ENCODE data around the gene SREK1IP1.
"Not testable (repeated sequence)": the region's sequence is repeated elsewhere in the genome, so short reads cannot be mapped to it uniquely, and the experiment has no call there.

Gene SREK1IP1

GRCh38 chr5:64700765-64701164, 67.7 kb downstream of the SREK1IP1 start:
- no peak overlapping the region for H3K23ac ChIP-seq (ENCODE audit: low read depth, low read length, poor library complexity)
- H3K4ac ChIP-seq (ENCODE audit: low read length) = no peak overlapping the region
- H4K8ac ChIP-seq (ENCODE audit: low read depth, low read length) = no peak overlapping the region
- no peak overlapping the region for H3K14ac ChIP-seq (ENCODE audit: low read length)
- no peaks in the 10 kb centered on the region for H3K79me1 ChIP-seq (ENCODE audit: low read depth, low read length)
- no peak overlapping the region for H2AK5ac ChIP-seq (ENCODE audit: low read depth, low read length)
- no peak overlapping the region for H4K91ac ChIP-seq (ENCODE audit: low read depth, low read length, poor library complexity)
- no peaks in the 10 kb centered on the region for H3K4me1 ChIP-seq (ENCODE audit: control insufficient read depth in 2 of 2, insufficient read depth in 1 of 2, low read depth in 1 of 2, low read length in 2 of 2)
- WGBS, 2 donors (ENCODE audit: extremely low coverage in 2 of 2, insufficient read length in 2 of 2, insufficient replicate concordance in 1 of 2) = no CpG with 5 or more reads among the region's 4 CpGs
- peaks cover 0 to 2% of the 10 kb centered on the region in 2 donors for H3K9me3 ChIP-seq (replicated peaks in 1 of 2; ENCODE audit: control insufficient read depth in 2 of 2, insufficient read depth in 1 of 2, low read depth in 1 of 2, low read length in 2 of 2)
- H3K18ac ChIP-seq (ENCODE audit: low read length) = no peak overlapping the region
- H3K36me3 ChIP-seq (replicated peaks in 1 of 2; ENCODE audit: control insufficient read depth in 2 of 2, insufficient read depth in 2 of 2, low read length in 2 of 2) = peaks cover 0 to 5% of the 10 kb centered on the region in 2 donors
- peaks cover 0 to 13% (median 2%) of the 10 kb centered on the region in 3 experiments for H3K27me3 ChIP-seq (ENCODE audit: control insufficient read depth in 3 of 3, insufficient read depth in 3 of 3, low read depth in 1 of 3, low read length in 3 of 3)
- H2BK5ac ChIP-seq (ENCODE audit: low read length) = no peak overlapping the region
- H3K4me3 ChIP-seq (ENCODE audit: low read length in 2 of 2) = no peak overlapping the region
- no peak overlapping the region for H3K27ac ChIP-seq (replicated peaks; ENCODE audit: low read length)
- H3K9ac ChIP-seq (ENCODE audit: low read depth, low read length, poor library complexity) = no peak overlapping the region
- H2BK120ac ChIP-seq (ENCODE audit: low read depth, low read length) = no peak overlapping the region
- H3K4me2 ChIP-seq (ENCODE audit: insufficient read depth, low read length, poor library complexity, severe bottlenecking) = no peak overlapping the region
- H2BK15ac ChIP-seq (ENCODE audit: low read length) = no peak overlapping the region
- no peak for DNase-seq (ENCODE audit: low spot score)
- no peak overlapping the region for H2AFZ ChIP-seq (ENCODE audit: low read length)
- no peak overlapping the region for H2BK12ac ChIP-seq (ENCODE audit: low read length)

- peaks cover 0 to 29% (median 2%) of the 10 kb centered on the region in 3 experiments for H3K27me3 ChIP-seq (ENCODE audit: control insufficient read depth in 3 of 3, insufficient read depth in 3 of 3, low read depth in 1 of 3, low read length in 3 of 3)
- not testable (repeated sequence) for H2BK15ac ChIP-seq (ENCODE audit: low read length); H2AFZ ChIP-seq (ENCODE audit: low read length); H2AK5ac ChIP-seq (ENCODE audit: low read depth, low read length); H3K9ac ChIP-seq (ENCODE audit: low read depth, low read length, poor library complexity); H2BK120ac ChIP-seq (ENCODE audit: low read depth, low read length); H3K4me3 ChIP-seq (ENCODE audit: low read length in 2 of 2); H4K8ac ChIP-seq (ENCODE audit: low read depth, low read length); H3K4ac ChIP-seq (ENCODE audit: low read length); H3K36me3 ChIP-seq (replicated peaks in 1 of 2; ENCODE audit: control insufficient read depth in 2 of 2, insufficient read depth in 2 of 2, low read length in 2 of 2); H3K18ac ChIP-seq (ENCODE audit: low read length); H3K23ac ChIP-seq (ENCODE audit: low read depth, low read length, poor library complexity); H4K91ac ChIP-seq (ENCODE audit: low read depth, low read length, poor library complexity); H3K4me1 ChIP-seq (ENCODE audit: control insufficient read depth in 2 of 2, insufficient read depth in 1 of 2, low read depth in 1 of 2, low read length in 2 of 2); DNase-seq (ENCODE audit: low spot score); H2BK12ac ChIP-seq (ENCODE audit: low read length); H3K79me1 ChIP-seq (ENCODE audit: low read depth, low read length); H3K9me3 ChIP-seq (replicated peaks in 1 of 2; ENCODE audit: control insufficient read depth in 2 of 2, insufficient read depth in 1 of 2, low read depth in 1 of 2, low read length in 2 of 2); H3K14ac ChIP-seq (ENCODE audit: low read length); H2BK5ac ChIP-seq (ENCODE audit: low read length); H3K4me2 ChIP-seq (ENCODE audit: insufficient read depth, low read length, poor library complexity, severe bottlenecking); H3K27ac ChIP-seq (replicated peaks; ENCODE audit: low read length)
- WGBS, 2 donors (ENCODE audit: extremely low coverage in 2 of 2, insufficient read length in 2 of 2, insufficient replicate concordance in 1 of 2) = no CpG with 5 or more reads among the region's 7 CpGs
Observed at GRCh38 chr5:64696414-64696813, 72.1 kb downstream of the SREK1IP1 start.

GRCh38 chr5:64693636-64694035, 74.9 kb downstream of the SREK1IP1 start:
- Histone ChIP-seq H2BK5ac (ENCODE audit: low read length) (no peak overlapping the region), H2BK120ac (ENCODE audit: low read depth, low read length) (no peak overlapping the region), H3K4ac (ENCODE audit: low read length) (no peak overlapping the region), H2AFZ (ENCODE audit: low read length) (no peak overlapping the region), H3K4me3 (ENCODE audit: low read length in 2 of 2) (no peak overlapping the region), H3K36me3 (replicated peaks in 1 of 2; ENCODE audit: control insufficient read depth in 2 of 2, insufficient read depth in 2 of 2, low read length in 2 of 2) (peaks cover 0 to 2% of the 10 kb centered on the region in 2 donors), H3K14ac (ENCODE audit: low read length) (no peak overlapping the region), H2AK5ac (ENCODE audit: low read depth, low read length) (no peak overlapping the region), H3K27me3 (ENCODE audit: control insufficient read depth in 3 of 3, insufficient read depth in 3 of 3, low read depth in 1 of 3, low read length in 3 of 3) (peaks cover 0 to 57% (median 0%) of the 10 kb centered on the region in 3 experiments), H2BK15ac (ENCODE audit: low read length) (no peak overlapping the region), H3K4me1 (ENCODE audit: control insufficient read depth in 2 of 2, insufficient read depth in 1 of 2, low read depth in 1 of 2, low read length in 2 of 2) (peaks cover 0 to 3% of the 10 kb centered on the region in 2 donors), H3K9me3 (replicated peaks in 1 of 2; ENCODE audit: control insufficient read depth in 2 of 2, insufficient read depth in 1 of 2, low read depth in 1 of 2, low read length in 2 of 2) (no peaks in the 10 kb centered on the region), H3K23ac (ENCODE audit: low read depth, low read length, poor library complexity) (no peak overlapping the region), H3K79me1 (ENCODE audit: low read depth, low read length) (no peaks in the 10 kb centered on the region), H4K91ac (ENCODE audit: low read depth, low read length, poor library complexity) (no peak overlapping the region), H3K9ac (ENCODE audit: low read depth, low read length, poor library complexity) (no peak overlapping the region), H3K27ac (replicated peaks; ENCODE audit: low read length) (no peak overlapping the region), H3K18ac (ENCODE audit: low read length) (no peak overlapping the region), H2BK12ac (ENCODE audit: low read length) (no peak overlapping the region), H3K4me2 (ENCODE audit: insufficient read depth, low read length, poor library complexity, severe bottlenecking) (no peak overlapping the region), H4K8ac (ENCODE audit: low read depth, low read length) (no peak overlapping the region)
- DNase-seq (ENCODE audit: low spot score) = no peak
- WGBS, 2 donors (ENCODE audit: extremely low coverage in 2 of 2, insufficient read length in 2 of 2, insufficient replicate concordance in 1 of 2) = no CpG with 5 or more reads among the region's 2 CpGs

- peak; percentile 31 for DNase-seq (ENCODE audit: low spot score)
- no peak overlapping the region for H4K91ac ChIP-seq (ENCODE audit: low read depth, low read length, poor library complexity)
- WGBS, 2 donors (ENCODE audit: extremely low coverage in 2 of 2, insufficient read length in 2 of 2, insufficient replicate concordance in 1 of 2) = no CpG with 5 or more reads among the region's 3 CpGs
Observed at GRCh38 chr5:64691291-64691690, 77.2 kb downstream of the SREK1IP1 start.

More at GRCh38 chr5:64691291-64691690, 77.2 kb downstream of the SREK1IP1 start:
- Histone ChIP-seq H3K9ac (ENCODE audit: low read depth, low read length, poor library complexity) (peak overlapping the region; percentile 12), H3K4me3 (ENCODE audit: low read length in 2 of 2) (no peak overlapping the region), H3K79me1 (ENCODE audit: low read depth, low read length) (no peaks in the 10 kb centered on the region), H3K36me3 (replicated peaks in 1 of 2; ENCODE audit: control insufficient read depth in 2 of 2, insufficient read depth in 2 of 2, low read length in 2 of 2) (peaks cover 0 to 2% of the 10 kb centered on the region in 2 donors), H2BK12ac (ENCODE audit: low read length) (no peak overlapping the region), H2AFZ (ENCODE audit: low read length) (peak overlapping the region; percentile 92), H3K23ac (ENCODE audit: low read depth, low read length, poor library complexity) (no peak overlapping the region), H4K8ac (ENCODE audit: low read depth, low read length) (no peak overlapping the region), H3K4me1 (ENCODE audit: control insufficient read depth in 2 of 2, insufficient read depth in 1 of 2, low read depth in 1 of 2, low read length in 2 of 2) (peaks cover 0 to 3% of the 10 kb centered on the region in 2 donors), H2BK5ac (ENCODE audit: low read length) (no peak overlapping the region), H3K27me3 (ENCODE audit: control insufficient read depth in 3 of 3, insufficient read depth in 3 of 3, low read depth in 1 of 3, low read length in 3 of 3) (peaks cover 0 to 81% (median 0%) of the 10 kb centered on the region in 3 experiments), H2BK120ac (ENCODE audit: low read depth, low read length) (no peak overlapping the region), H2BK15ac (ENCODE audit: low read length) (no peak overlapping the region), H3K18ac (ENCODE audit: low read length) (no peak overlapping the region), H3K4me2 (ENCODE audit: insufficient read depth, low read length, poor library complexity, severe bottlenecking) (peak overlapping the region; percentile 92), H3K4ac (ENCODE audit: low read length) (no peak overlapping the region), H3K9me3 (replicated peaks in 1 of 2; ENCODE audit: control insufficient read depth in 2 of 2, insufficient read depth in 1 of 2, low read depth in 1 of 2, low read length in 2 of 2) (no peaks in the 10 kb centered on the region), H2AK5ac (ENCODE audit: low read depth, low read length) (no peak overlapping the region), H3K14ac (ENCODE audit: low read length) (no peak overlapping the region), H3K27ac (replicated peaks; ENCODE audit: low read length) (peak overlapping the region; percentile 68)

Measured in neuronal stem cell (in vitro differentiated cells).